ENCODE results near the gene TEKT1. TPM values are rescaled to one million over a fixed set of nuclear protein-coding genes. Genes with fewer than 3 reads are reported as not detected.
"Not testable (repeated sequence)": the region's sequence is repeated elsewhere in the genome, so short reads cannot be mapped to it uniquely, and the experiment has no call there.

Gene TEKT1
- total RNA-seq, 1 donor from 2014 or later: not detected

GRCh38 chr17:6779411-6779810, 52.1 kb downstream of the TEKT1 start:
- Mint-ChIP-seq H3K4me1 (ENCODE audit: low read depth, unreplicated experiment) (no peaks in the 10 kb centered on the region), H3K9me3 (ENCODE audit: unreplicated experiment) (peaks cover 2% of the 10 kb centered on the region), H3K27me3 (ENCODE audit: unreplicated experiment) (peaks cover 7% of the 10 kb centered on the region), H3K27ac (ENCODE audit: unreplicated experiment) (no peak overlapping the region), H3K4me3 (ENCODE audit: unreplicated experiment) (no peak overlapping the region), H3K36me3 (ENCODE audit: unreplicated experiment) (peaks cover 4% of the 10 kb centered on the region)
- no peak for DNase-seq
- TF ChIP-seq CTCF (IDR thresholded peaks at IDR 0.05; ENCODE audit: partially characterized antibody, unreplicated experiment): no peak

- peak; percentile 38 for DNase-seq
- Mint-ChIP-seq H3K4me1 (ENCODE audit: low read depth, unreplicated experiment) (no peaks in the 10 kb centered on the region), H3K9me3 (ENCODE audit: unreplicated experiment) (peaks cover 3% of the 10 kb centered on the region), H3K27me3 (ENCODE audit: unreplicated experiment) (peaks cover 7% of the 10 kb centered on the region), H3K36me3 (ENCODE audit: unreplicated experiment) (peaks cover 12% of the 10 kb centered on the region), H3K4me3 (ENCODE audit: unreplicated experiment) (peak within 1 kb of the TSS; percentile 66), H3K27ac (ENCODE audit: unreplicated experiment) (no peak within 1 kb of the TSS)
- TF ChIP-seq CTCF (IDR thresholded peaks at IDR 0.05; ENCODE audit: partially characterized antibody, unreplicated experiment): no peak
Measured at GRCh38 chr17:6775871-6776405, 55.6 kb downstream of the TEKT1 start, which contains the start of gene FBXO39. Gene FBXO39, plus strand, starts transcription at chr17:6776215. Its CDS starts 3,654 bp downstream, at chr17:6779869.

GRCh38 chr17:6774906-6775305, 56.6 kb downstream of the TEKT1 start:
- H3K27me3 Mint-ChIP-seq (ENCODE audit: unreplicated experiment); H3K4me3 Mint-ChIP-seq (ENCODE audit: unreplicated experiment); H3K4me1 Mint-ChIP-seq (ENCODE audit: low read depth, unreplicated experiment); H3K9me3 Mint-ChIP-seq (ENCODE audit: unreplicated experiment); H3K27ac Mint-ChIP-seq (ENCODE audit: unreplicated experiment); DNase-seq: not testable (repeated sequence)
- H3K36me3 Mint-ChIP-seq (ENCODE audit: unreplicated experiment): peaks cover 12% of the 10 kb centered on the region

GRCh38 chr17:6772016-6772415, 59.5 kb downstream of the TEKT1 start:
- H3K36me3 Mint-ChIP-seq (ENCODE audit: unreplicated experiment): peaks cover 12% of the 10 kb centered on the region
- no peak for DNase-seq
- peaks cover 3% of the 10 kb centered on the region for H3K9me3 Mint-ChIP-seq (ENCODE audit: unreplicated experiment)
- H3K4me3 Mint-ChIP-seq (ENCODE audit: unreplicated experiment): no peak overlapping the region
- H3K27me3 Mint-ChIP-seq (ENCODE audit: unreplicated experiment): peaks cover 4% of the 10 kb centered on the region
- no peaks in the 10 kb centered on the region for H3K4me1 Mint-ChIP-seq (ENCODE audit: low read depth, unreplicated experiment)
- no peak overlapping the region for H3K27ac Mint-ChIP-seq (ENCODE audit: unreplicated experiment)
- no peak for TF ChIP-seq CTCF (IDR thresholded peaks at IDR 0.05; ENCODE audit: partially characterized antibody, unreplicated experiment)

GRCh38 chr17:6768447-6768846, 63.1 kb downstream of the TEKT1 start:
- DNase-seq: no peak
- Mint-ChIP-seq H3K27me3 (ENCODE audit: unreplicated experiment) (no peaks in the 10 kb centered on the region), H3K27ac (ENCODE audit: unreplicated experiment) (no peak overlapping the region), H3K4me1 (ENCODE audit: low read depth, unreplicated experiment) (no peaks in the 10 kb centered on the region), H3K36me3 (ENCODE audit: unreplicated experiment) (peaks cover 4% of the 10 kb centered on the region), H3K4me3 (ENCODE audit: unreplicated experiment) (no peak overlapping the region), H3K9me3 (ENCODE audit: unreplicated experiment) (no peaks in the 10 kb centered on the region)
- TF ChIP-seq CTCF (IDR thresholded peaks at IDR 0.05; ENCODE audit: partially characterized antibody, unreplicated experiment): no peak
